Right ventricle myocardium inferior (tissue), 1 donor: ENCODE measurements around the gene MYT1. TPM values are rescaled to one million over a fixed set of nuclear protein-coding genes. Genes with fewer than 3 reads are reported as not detected.
A peak's percentile ranks its signal among the peaks of the same experiment; 100 is the strongest.
"Not testable (repeated sequence)": the region's sequence is repeated elsewhere in the genome, so short reads cannot be mapped to it uniquely, and the experiment has no call there.

Experiments
- ATAC-seq: fragments of 200-7000 bp; cut with Tn5 transposase; one replicate; pipeline ENCODE4 v1.9.1; 2020; ENCODE audit warnings: mild to moderate bottlenecking, moderate library complexity
- DNase-seq: peaks from one replicate; pipeline ENCODE4 v3.0.0; 2021; ENCODE audit errors: missing footprints
- intact Hi-C: fragments of 100-400 bp; cut with DNase I; formaldehyde crosslinking; loops from one replicate; pipeline ENCODE4 v1.11.0; 2022
- long read RNA-seq: library from polyadenylated mRNA; unstranded; transcript quantifications from one replicate; pipeline ENCODE4 v2.0.0, GENCODE V29; 2021
- total RNA-seq: library from RNA; stranded (reverse); fragmentation: NEBNext Ultra II Directional; extraction: Animal tissue kit (Norgen Biotek cat#: 25700); gene quantifications from one replicate; pipeline ENCODE4 v1.2.1, GENCODE V29; 2021
- donor health status: DM: no; HTN: yes; CAD: no; lungs with severe emphysema.

MYT1 gene
- 0.16 TPM for total RNA-seq
- long read RNA-seq: 0 reads

DNA sequence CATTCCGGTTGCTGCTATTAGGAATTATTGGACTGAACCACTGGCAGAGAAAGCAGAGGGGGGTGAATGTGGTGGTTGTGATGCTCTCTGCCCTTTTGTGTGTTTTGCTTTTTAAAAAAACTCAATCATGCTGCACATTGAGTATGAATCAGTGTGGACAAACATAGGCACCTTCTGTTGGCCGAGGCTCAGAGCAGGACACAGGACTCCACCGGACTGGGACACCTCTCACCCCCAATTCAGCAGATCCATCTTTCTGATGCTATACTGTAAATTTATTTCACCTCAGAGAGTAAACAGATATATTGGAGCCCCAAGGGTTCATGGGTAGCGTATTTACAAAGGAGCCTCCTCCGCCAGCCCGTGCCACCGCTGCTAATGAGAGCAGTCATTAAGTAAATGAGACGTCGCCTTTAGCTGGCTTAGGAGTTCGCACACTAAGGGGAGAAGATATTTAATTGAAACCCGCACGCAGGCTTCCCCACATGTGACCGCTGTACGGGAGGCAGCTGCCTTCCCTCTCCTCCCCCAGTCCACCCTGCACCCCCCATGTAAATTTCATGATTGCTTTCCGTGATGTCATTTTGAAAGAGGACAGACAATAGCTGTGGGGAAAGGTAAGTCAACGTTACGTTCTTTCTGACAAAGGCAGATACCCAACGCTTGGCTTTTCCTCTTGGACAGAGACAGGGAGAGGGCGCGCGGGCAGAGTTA lies at the start of gene MYT1:
Gene MYT1 (plus strand): TSS at position 330 of the 714 bp plus-strand sequence. CDS start 34,410 bp downstream, outside the sequence.
- intact Hi-C loops: no loop called here
- DNase-seq: peak; percentile 45
- no peak for ATAC-seq

DNA sequence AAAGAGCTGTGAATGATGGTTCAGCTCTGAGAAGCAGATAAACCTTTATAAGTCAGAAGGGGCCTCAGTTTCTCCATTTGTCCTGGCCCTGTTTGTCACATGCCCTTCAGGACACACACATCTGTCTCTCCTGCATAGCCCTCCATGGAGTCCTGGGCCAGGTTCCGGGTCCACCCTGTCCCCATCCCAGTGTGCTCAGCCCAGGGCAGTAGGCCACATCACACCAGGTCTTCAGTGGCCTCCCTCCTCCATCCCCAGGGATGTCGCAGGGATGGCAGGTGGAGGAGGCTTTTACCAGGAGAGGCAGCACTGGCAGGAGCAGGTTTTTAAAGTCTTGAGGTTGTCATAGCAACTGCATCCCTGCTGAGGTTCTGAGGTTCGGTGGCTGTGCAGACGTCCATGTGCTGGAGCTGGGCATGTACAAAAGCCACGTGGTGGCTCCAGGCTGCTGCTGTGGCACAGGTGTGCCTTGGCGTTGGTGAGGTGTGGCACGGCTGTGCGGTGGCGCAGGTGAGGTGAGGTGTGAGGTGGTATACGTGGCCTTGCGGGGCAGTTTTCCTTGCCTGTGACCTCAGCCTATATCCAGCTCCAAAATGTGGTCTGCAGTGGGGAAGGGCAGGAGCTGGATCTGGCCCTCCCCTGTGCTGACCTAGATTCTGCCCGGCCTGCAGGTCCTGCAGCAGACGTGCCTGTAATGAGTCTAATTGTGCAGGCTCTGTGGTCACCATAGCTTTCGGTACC lies 48.9 kb upstream of the MYT1 start:
- DNase-seq: no peak
- intact Hi-C loops: no loop called here
- ATAC-seq: no peak

GRCh38 chr20:64116016-64116415 lies 48.2 kb upstream of the MYT1 start:
- ATAC-seq (no peak), DNase-seq (no peak)
- intact Hi-C loops: no loop called here

DNA sequence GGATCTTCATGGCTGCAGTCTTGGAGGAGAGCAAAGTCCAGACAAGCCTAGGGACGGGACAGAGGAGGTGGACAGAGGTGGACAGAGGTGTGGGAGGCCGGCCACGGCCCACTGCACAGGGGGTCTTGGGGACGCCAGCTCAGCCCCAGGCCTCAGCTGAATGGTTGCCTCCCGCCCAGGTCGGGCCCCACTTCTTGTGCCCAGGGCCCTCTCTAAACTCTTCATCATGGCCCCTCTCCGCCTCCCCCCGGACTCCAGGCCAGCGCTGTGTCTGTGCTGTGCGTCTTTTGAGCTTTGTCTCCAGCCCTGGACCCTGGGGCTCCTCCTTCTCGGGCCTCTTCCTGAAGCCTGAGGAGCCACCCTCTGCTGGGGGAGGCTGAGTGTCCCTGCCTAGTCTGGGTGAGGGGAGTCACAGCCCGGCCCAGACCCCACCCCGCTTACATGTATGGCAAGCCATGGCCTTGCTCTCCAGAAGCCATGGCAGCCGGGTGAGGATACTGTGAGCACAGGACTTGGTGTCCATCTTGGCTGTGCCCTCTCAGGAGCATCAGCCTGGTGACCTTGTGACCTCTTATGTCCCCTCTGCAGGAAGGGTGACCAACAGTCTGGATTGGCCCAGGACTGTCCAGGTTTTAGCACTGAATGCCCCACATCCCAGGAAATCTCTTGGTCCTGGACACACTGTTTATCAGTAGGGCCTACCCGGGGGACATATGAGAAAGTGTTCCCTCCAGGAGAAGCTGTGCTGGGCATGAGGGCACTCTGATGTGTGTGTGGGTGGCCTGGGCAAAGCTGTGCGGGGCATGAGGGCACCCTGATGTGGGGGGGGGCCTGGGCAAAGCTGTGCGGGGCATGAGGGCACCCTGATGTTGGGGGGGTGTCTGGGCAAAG lies 47.5 kb upstream of the MYT1 start:
- DNase-seq: no peak
- intact Hi-C loops: no loop called here
- no peak for ATAC-seq

- intact Hi-C loops, DNase-seq, ATAC-seq: not testable (repeated sequence)
These were observed 46.8 kb upstream of the MYT1 start for GRCh38 chr20:64117432-64117777.

GRCh38 chr20:64119301-64119680 lies 45.0 kb upstream of the MYT1 start:
- intact Hi-C loops: no loop called here
- DNase-seq (no peak), ATAC-seq (no peak)

DNA sequence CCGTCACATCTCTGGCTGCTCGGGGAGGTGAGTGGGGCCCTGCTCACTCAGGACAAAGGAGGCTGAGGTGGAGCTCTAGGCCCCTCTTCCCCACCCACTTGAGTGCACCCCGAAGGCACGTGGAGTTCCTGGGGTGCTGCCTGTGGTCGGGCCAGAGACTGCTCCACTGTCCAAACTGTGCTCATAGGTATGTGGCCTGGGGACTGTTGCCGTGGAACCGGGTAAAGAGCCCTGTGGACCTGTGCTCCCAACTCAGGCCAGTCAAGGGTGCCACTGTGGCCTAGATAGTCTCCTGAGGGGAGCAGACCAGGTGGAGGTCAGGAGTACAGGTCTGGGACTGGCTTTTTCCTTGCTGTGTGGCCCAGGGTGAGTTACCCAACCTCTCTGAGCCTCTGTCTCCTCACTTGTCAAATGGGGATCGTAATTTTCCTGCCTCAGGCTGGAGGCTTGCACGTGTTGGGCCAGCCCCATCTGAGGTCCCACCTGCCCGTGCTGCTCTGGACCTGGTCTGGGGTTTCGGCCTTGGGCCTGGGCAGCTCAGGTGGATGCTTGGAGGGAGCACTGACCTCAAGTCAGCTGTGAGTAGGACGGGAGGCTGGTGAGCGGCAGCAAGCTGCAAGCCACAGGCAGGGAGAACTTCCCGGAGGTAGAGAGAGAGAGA lies 44.4 kb upstream of the MYT1 start:
- peak; percentile 16 for ATAC-seq
- intact Hi-C loops: loop anchor here (1.0 to 2.0 kb wide), 2 partner anchors 37 to 81 kb away; no protein-coding TSS in a partner anchor
- DNase-seq: no peak

DNA sequence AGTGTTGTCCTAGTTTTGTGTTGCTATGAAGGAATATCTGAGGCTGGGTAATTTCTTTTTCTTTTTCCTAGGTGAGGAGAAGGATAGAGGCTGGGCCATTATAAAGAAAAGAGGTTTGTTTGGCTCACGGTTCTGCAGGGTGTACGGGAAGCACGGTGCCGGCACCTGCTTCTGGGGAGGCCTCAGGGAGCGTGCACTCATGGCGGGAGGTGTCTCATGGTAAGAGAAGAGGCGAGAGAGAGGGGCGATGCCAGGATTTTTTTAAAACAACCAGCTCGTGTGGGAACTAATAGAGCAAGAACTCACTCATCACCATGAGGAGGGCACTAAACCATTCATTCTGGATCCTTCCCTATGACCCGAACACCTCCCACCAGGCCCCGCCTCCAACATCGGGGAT lies 42.7 kb upstream of the MYT1 start:
- DNase-seq: no peak
- intact Hi-C loops: loop anchor here (2.0 kb wide), 1 partner anchor 39 kb away; no protein-coding TSS in a partner anchor
- no peak for ATAC-seq

GRCh38 chr20:64122927-64123326 lies 41.3 kb upstream of the MYT1 start:
- DNase-seq, ATAC-seq, intact Hi-C loops: not testable (repeated sequence)

GRCh38 chr20:64123517-64123916 lies 40.7 kb upstream of the MYT1 start:
- intact Hi-C loops: not testable (repeated sequence)

DNA sequence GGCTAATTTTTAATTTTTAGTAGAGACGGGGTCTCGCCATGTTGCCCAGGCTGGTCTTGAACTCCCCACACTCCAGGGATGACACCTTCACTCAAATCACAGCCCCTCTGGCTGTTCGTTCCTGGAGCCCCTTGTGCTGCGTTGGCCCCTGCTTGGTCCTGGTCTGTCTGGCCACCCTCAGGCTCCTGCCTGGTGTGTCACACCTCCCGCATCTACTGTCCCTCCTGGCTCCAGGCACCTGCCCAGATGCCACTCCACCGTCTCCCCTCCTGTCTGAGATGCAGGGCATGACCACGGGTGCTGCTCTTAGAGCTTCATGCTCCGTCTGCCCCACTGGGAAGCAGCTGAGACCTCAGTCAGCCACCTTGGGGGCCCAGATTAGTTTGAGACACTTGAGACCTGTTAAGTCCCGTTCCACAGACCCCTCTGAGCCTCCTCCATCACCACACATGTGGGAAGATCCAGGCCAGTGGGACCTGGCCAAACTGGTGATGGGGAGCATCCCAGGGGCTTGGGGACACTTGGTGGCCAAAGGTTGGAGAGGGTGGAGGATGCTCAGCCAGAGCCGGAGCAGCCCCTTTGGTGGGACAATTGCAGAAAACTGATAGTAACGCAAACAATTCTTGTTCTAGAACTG lies 35.0 kb upstream of the MYT1 start:
- ATAC-seq: no peak
- no peak for DNase-seq
- intact Hi-C loops: no loop called here

More at GRCh38 chr20:64123517-64123916, 40.7 kb upstream of the MYT1 start:
- not testable (repeated sequence) for DNase-seq, ATAC-seq

- intact Hi-C loops: no loop called here
These were observed 34.0 kb upstream of the MYT1 start for GRCh38 chr20:64130271-64130670.

DNA sequence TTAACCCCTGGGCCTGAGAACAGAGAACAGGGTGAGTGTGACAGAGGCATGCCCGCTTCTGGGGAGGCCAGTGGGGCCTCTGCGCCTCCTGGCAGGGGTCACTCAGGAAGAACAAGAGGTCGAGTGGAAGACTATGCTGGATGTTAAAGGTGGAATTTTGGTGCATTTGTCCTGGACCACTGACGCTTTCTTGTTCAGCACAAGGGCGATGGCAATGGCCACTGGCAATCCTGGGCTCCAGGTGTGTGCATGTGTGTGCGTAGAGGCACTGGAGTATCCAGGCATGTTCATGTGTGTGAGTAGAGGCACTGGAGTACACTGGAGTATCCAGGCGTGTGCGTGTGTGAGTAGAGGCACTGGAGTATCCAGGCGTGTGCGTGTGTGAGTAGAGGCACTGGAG lies 33.4 kb upstream of the MYT1 start:
- DNase-seq (no peak), ATAC-seq (no peak)
- intact Hi-C loops: no loop called here

More at GRCh38 chr20:64130271-64130670, 34.0 kb upstream of the MYT1 start:
- ATAC-seq (no peak), DNase-seq (no peak)

- DNase-seq (no peak), ATAC-seq (no peak)
These were observed 32.8 kb upstream of the MYT1 start for GRCh38 chr20:64131406-64131805.

DNA sequence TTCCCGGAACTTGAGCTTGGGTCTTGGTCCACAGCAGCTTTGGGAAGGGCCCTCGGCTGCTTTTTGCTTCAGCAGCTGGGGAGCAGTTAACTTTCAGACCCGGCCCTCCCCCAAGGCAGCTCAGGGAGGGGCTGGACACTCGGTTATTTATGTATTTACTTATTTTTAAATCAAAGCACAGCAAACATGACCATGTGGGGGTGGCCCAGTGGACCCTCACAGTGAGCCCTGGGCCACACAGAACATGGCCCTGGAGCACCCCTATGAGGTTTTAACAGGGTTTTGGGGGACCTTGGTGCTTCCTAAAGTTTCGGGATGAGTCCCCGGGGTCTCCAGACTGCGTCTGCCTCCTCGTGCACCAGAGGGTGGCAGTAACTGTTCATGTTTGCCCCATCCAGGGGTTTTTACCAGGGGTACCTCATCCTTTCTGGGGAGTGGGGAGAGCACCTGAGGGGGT lies 30.3 kb upstream of the MYT1 start:
- intact Hi-C loops: no loop called here
- no peak for ATAC-seq
- no peak for DNase-seq

More at GRCh38 chr20:64131406-64131805, 32.8 kb upstream of the MYT1 start:
- intact Hi-C loops: no loop called here

GRCh38 chr20:64134744-64135143 lies 29.5 kb upstream of the MYT1 start:
- ATAC-seq, intact Hi-C loops, DNase-seq: not testable (repeated sequence)

DNA sequence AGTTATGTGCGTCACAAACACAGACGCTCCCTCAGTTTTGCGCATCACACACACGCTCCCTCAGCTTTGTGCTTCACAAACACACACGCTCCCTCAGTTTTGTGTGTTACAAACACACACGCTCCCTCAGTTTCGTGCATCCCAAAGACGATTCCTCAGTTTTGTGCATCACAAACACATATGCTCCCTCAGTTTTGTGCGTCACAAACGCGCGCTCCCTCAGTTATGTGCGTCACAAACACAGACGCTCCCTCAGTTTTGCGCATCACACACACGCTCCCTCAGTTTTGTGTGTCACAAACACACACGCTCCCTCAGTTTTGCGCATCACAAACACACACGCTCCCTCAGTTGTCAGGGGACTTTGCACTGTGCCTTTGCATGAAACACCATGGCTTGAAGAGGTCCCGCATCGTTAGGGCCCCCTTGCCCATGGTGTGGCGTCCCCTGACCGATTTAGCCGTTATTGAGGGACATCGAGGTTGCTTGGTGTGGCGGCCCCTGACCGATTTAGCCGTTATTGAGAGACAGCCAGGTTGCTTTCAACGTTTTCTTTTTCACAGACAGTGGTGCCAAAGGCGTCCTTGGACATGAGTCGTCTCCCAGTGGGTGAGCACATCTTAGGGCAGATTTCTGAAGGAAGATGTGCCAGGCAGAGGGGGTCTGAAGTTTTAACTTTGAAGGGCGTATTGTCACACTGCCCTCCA lies 28.1 kb upstream of the MYT1 start:
- intact Hi-C loops: no loop called here
- ATAC-seq: no peak
- no peak for DNase-seq
